ENCODE results near the gene ST6GALNAC6. TPM values are rescaled to one million over a fixed set of nuclear protein-coding genes. Genes with fewer than 3 reads are reported as not detected.
"Not testable (repeated sequence)": the region's sequence is repeated elsewhere in the genome, so short reads cannot be mapped to it uniquely, and the experiment has no call there.

Gene ST6GALNAC6
- total and polyA plus RNA-seq, 2 experiments from 2014 or later = 31.8 to 47.7 TPM

GRCh38 chr9:127841087-127841835 lies 58.1 kb downstream of the ST6GALNAC6 start:
- Histone ChIP-seq H3K27me3 (no peaks in the 10 kb centered on the region), H3K4me1 (ENCODE audit: insufficient read depth) (peaks cover 12% of the 10 kb centered on the region), H3K27ac (no peak overlapping the region), H3K79me2 (no peaks in the 10 kb centered on the region), H3K36me3 (replicated peaks; ENCODE audit: insufficient read depth, low read depth) (no peaks in the 10 kb centered on the region), H4K20me1 (ENCODE audit: insufficient read depth, poor library complexity, severe bottlenecking) (no peaks in the 10 kb centered on the region), H3K4me3 (no peak overlapping the region), H3K9me3 (ENCODE audit: low read depth) (no peaks in the 10 kb centered on the region), H3K9me2 (replicated peaks; ENCODE audit: insufficient read depth) (no peaks in the 10 kb centered on the region), H3K4me2 (no peak overlapping the region), H2AFZ (no peak overlapping the region)
- TF ChIP-seq EZH2 (IDR thresholded peaks at IDR 0.05; ENCODE audit: borderline replicate concordance) (no peak), CTCF (IDR thresholded peaks at IDR 0.05; ENCODE audit: poor library complexity) (no peak), EZH2phosphoT487 (IDR thresholded peaks at IDR 0.05; ENCODE audit: low read depth, severe bottlenecking, unreplicated experiment) (no peak)
- no peak for DNase-seq (ENCODE audit: low spot score)
- 94% methylated on average over 15 of the region's 15 CpGs for WGBS (ENCODE audit: low lambda C conversion rate, missing lambda C conversion rate)

GRCh38 chr9:127838375-127839078 lies 60.9 kb downstream of the ST6GALNAC6 start:
- H3K4me2 ChIP-seq = no peak overlapping the region
- H3K4me1 ChIP-seq (ENCODE audit: insufficient read depth) = peaks cover 15% of the 10 kb centered on the region
- H3K4me3 ChIP-seq = no peak overlapping the region
- peak overlapping the region; percentile 69 for H3K27ac ChIP-seq
- H4K20me1 ChIP-seq (ENCODE audit: insufficient read depth, poor library complexity, severe bottlenecking) = no peaks in the 10 kb centered on the region
- no peaks in the 10 kb centered on the region for H3K9me3 ChIP-seq (ENCODE audit: low read depth)
- peak; percentile 39 for DNase-seq (ENCODE audit: low spot score)
- H3K36me3 ChIP-seq (replicated peaks; ENCODE audit: insufficient read depth, low read depth) = no peaks in the 10 kb centered on the region
- TF ChIP-seq CTCF (IDR thresholded peaks at IDR 0.05; ENCODE audit: poor library complexity) = no peak
- no peak for TF ChIP-seq EZH2phosphoT487 (IDR thresholded peaks at IDR 0.05; ENCODE audit: low read depth, severe bottlenecking, unreplicated experiment)
- TF ChIP-seq EZH2 (IDR thresholded peaks at IDR 0.05; ENCODE audit: borderline replicate concordance) = no peak
- no peaks in the 10 kb centered on the region for H3K27me3 ChIP-seq
- no peak overlapping the region for H2AFZ ChIP-seq
- 49% methylated on average over 16 of the region's 18 CpGs for WGBS (ENCODE audit: low lambda C conversion rate, missing lambda C conversion rate)
- H3K79me2 ChIP-seq = no peaks in the 10 kb centered on the region
- H3K9me2 ChIP-seq (replicated peaks; ENCODE audit: insufficient read depth) = no peaks in the 10 kb centered on the region

GRCh38 chr9:127837346-127837745 lies 62.1 kb downstream of the ST6GALNAC6 start:
- TF ChIP-seq CTCF (IDR thresholded peaks at IDR 0.05; ENCODE audit: poor library complexity) = no peak
- no peaks in the 10 kb centered on the region for H4K20me1 ChIP-seq (ENCODE audit: insufficient read depth, poor library complexity, severe bottlenecking)
- no peak for DNase-seq (ENCODE audit: low spot score)
- H3K4me2 ChIP-seq = no peak overlapping the region
- peak overlapping the region; percentile 80 for H3K27ac ChIP-seq
- no peak overlapping the region for H3K4me3 ChIP-seq
- WGBS (ENCODE audit: low lambda C conversion rate, missing lambda C conversion rate) = 71% methylated on average over 4 of the region's 4 CpGs
- no peaks in the 10 kb centered on the region for H3K9me2 ChIP-seq (replicated peaks; ENCODE audit: insufficient read depth)
- H3K27me3 ChIP-seq = no peaks in the 10 kb centered on the region
- H3K9me3 ChIP-seq (ENCODE audit: low read depth) = no peaks in the 10 kb centered on the region
- H3K79me2 ChIP-seq = no peaks in the 10 kb centered on the region
- no peak overlapping the region for H2AFZ ChIP-seq
- H3K4me1 ChIP-seq (ENCODE audit: insufficient read depth) = peaks cover 15% of the 10 kb centered on the region
- no peaks in the 10 kb centered on the region for H3K36me3 ChIP-seq (replicated peaks; ENCODE audit: insufficient read depth, low read depth)

GRCh38 chr9:127836561-127836960 lies 62.8 kb downstream of the ST6GALNAC6 start:
- not testable (repeated sequence) for H4K20me1 ChIP-seq (ENCODE audit: insufficient read depth, poor library complexity, severe bottlenecking); H3K4me2 ChIP-seq; H3K9me3 ChIP-seq (ENCODE audit: low read depth); H3K79me2 ChIP-seq; H3K36me3 ChIP-seq (replicated peaks; ENCODE audit: insufficient read depth, low read depth); H3K9me2 ChIP-seq (replicated peaks; ENCODE audit: insufficient read depth); H3K4me3 ChIP-seq; DNase-seq (ENCODE audit: low spot score); H3K27me3 ChIP-seq; H2AFZ ChIP-seq
- 88% methylated on average over 3 of the region's 3 CpGs for WGBS (ENCODE audit: low lambda C conversion rate, missing lambda C conversion rate)
- Histone ChIP-seq H3K27ac (peak overlapping the region; percentile 80), H3K4me1 (ENCODE audit: insufficient read depth) (peaks cover 15% of the 10 kb centered on the region)
